ENCODE data around the gene EEF1AKMT4.

Gene EEF1AKMT4

GRCh38 chr3:184249412-184250166 is at the start of gene EEF1AKMT4:
Gene EEF1AKMT4 (plus strand): TSS chr3:184249672. CDS start chr3:184249695, 23 bp downstream.
- DNase-seq: peak; percentile 98

- no peak for DNase-seq
These were observed 48.6 kb upstream of the EEF1AKMT4 start for GRCh38 chr3:184200825-184201224.

GRCh38 chr3:184203526-184203925 is 45.9 kb upstream of the EEF1AKMT4 start:
- DNase-seq: no peak

- no peak for DNase-seq
These were observed 40.1 kb upstream of the EEF1AKMT4 start for GRCh38 chr3:184209146-184209923.

GRCh38 chr3:184211297-184211696 is 38.2 kb upstream of the EEF1AKMT4 start:
- no peak for DNase-seq

- DNase-seq: no peak
These were observed 37.8 kb upstream of the EEF1AKMT4 start for GRCh38 chr3:184211718-184212117.

- no peak for DNase-seq
These were observed 30.7 kb upstream of the EEF1AKMT4 start for GRCh38 chr3:184218814-184219213.

GRCh38 chr3:184222521-184222920 is 27.0 kb upstream of the EEF1AKMT4 start:
- no peak for DNase-seq

- DNase-seq: no peak
These were observed 25.5 kb upstream of the EEF1AKMT4 start for GRCh38 chr3:184223946-184224345.

- peak; percentile 41 for DNase-seq
These were observed 22.0 kb upstream of the EEF1AKMT4 start for GRCh38 chr3:184227481-184227935.

- no peak for DNase-seq
These were observed 20.9 kb upstream of the EEF1AKMT4 start for GRCh38 chr3:184228376-184229137.

GRCh38 chr3:184229394-184230080 is 19.9 kb upstream of the EEF1AKMT4 start, which contains the start of gene VWA5B2:
Gene VWA5B2 (plus strand): TSS chr3:184229585. CDS start chr3:184230529, 944 bp downstream.
- peak; percentile 60 for DNase-seq

- DNase-seq: no peak
These were observed 19.3 kb upstream of the EEF1AKMT4 start for GRCh38 chr3:184230081-184230602.

- DNase-seq: no peak
These were observed 18.6 kb upstream of the EEF1AKMT4 start for GRCh38 chr3:184230603-184231528.

GRCh38 chr3:184231671-184232070 is 17.8 kb upstream of the EEF1AKMT4 start:
- DNase-seq: no peak

- no peak for DNase-seq
These were observed 16.2 kb upstream of the EEF1AKMT4 start for GRCh38 chr3:184233127-184233843.

GRCh38 chr3:184234224-184234623 is 15.2 kb upstream of the EEF1AKMT4 start:
- peak; percentile 88 for DNase-seq

- no peak for DNase-seq
These were observed 14.6 kb upstream of the EEF1AKMT4 start for GRCh38 chr3:184234671-184235380.

- DNase-seq: no peak
These were observed 14.0 kb upstream of the EEF1AKMT4 start for GRCh38 chr3:184235381-184236032.
